ACC112 (cell line): ENCODE data around the gene THUMPD3.

Experiments
- H2AFZ ChIP-seq: fragments of 200-600 bp; sonication (generic); one replicate; pipeline ENCODE4 v1.6.0; 2017; ENCODE audit warnings: antibody characterized with exemption, low read length; ENCODE audit not compliant: unreplicated experiment
- H3K27ac ChIP-seq: fragments of 200-600 bp; sonication (generic); 2 replicates; pipeline ENCODE4 v1.5.1; 2014; ENCODE audit warnings: low read depth, mild to moderate bottlenecking, antibody characterized with exemption, low read length, moderate library complexity
- H3K27me3 ChIP-seq: fragments of 200-600 bp; sonication (generic); 2 replicates; pipeline ENCODE4 v1.6.1; 2014; ENCODE audit warnings: mild to moderate bottlenecking, antibody characterized with exemption, low read length, moderate library complexity, mixed read lengths; ENCODE audit not compliant: insufficient read depth
- H3K36me3 ChIP-seq: fragments of 200-600 bp; sonication (generic); 2 replicates; pipeline ENCODE4 v1.6.1; 2016; ENCODE audit warnings: mild to moderate bottlenecking, antibody characterized with exemption, low read length, moderate library complexity, mixed read lengths; ENCODE audit not compliant: insufficient read depth
- H3K4me1 ChIP-seq: fragments of 200-600 bp; sonication (generic); one replicate; pipeline ENCODE4 v1.6.1; 2016; ENCODE audit warnings: low read length, mixed read lengths; ENCODE audit not compliant: insufficient read depth, unreplicated experiment, control insufficient read depth
- H3K4me3 ChIP-seq: fragments of 200-600 bp; sonication (generic); 2 replicates; pipeline ENCODE4 v1.5.1; 2014; ENCODE audit warnings: mild to moderate bottlenecking, low read depth, low read length
- H3K79me2 ChIP-seq: fragments of 200-600 bp; sonication (generic); one replicate; pipeline ENCODE4 v1.6.0; 2016; ENCODE audit warnings: low read length; ENCODE audit not compliant: control insufficient read depth, unreplicated experiment, insufficient read depth

The THUMPD3 gene

DNA sequence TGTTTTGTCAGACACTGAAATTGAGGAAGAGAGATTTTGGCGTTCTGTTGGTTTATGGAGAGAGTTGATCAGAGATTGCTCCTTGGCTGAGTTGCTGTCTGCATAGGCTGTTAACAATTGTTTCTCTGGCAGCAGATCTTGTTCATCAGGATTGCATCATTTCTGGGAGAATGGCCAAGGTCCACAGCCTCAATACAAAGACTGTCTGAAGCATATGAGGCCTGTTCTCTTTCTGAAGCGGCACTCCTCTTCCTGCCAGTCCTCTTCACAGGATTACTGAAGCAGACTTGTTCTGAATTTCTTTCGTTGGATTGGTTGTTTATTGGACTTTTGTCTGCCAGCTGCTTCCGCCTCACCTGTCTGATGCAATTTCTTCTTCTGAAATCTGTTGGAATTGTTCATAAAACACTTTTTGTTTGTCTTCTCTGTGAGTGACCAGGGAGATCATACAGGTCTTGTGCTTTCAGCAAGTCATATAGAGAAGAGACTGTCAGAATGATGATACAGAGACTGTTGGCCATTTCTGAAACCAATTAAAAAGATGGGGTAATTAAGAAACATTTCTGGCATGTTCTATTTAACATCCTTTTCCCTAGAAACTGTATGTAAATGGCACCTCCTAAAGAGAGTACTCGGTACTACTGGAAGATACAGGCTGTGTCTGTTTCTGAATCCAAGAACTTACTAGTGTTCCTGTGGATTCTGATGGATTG, 60.0 kb downstream of the THUMPD3 start:
- no peaks in the 10 kb centered on the region for H3K27me3 ChIP-seq
- H3K27ac ChIP-seq: peak overlapping the region; percentile 90
- peaks cover 10% of the 10 kb centered on the region for H3K36me3 ChIP-seq
- H3K4me1 ChIP-seq: peaks cover 57% of the 10 kb centered on the region
- H2AFZ ChIP-seq: no peak overlapping the region
- peak overlapping the region; percentile 62 for H3K4me3 ChIP-seq
- peaks cover 96% of the 10 kb centered on the region for H3K79me2 ChIP-seq

DNA sequence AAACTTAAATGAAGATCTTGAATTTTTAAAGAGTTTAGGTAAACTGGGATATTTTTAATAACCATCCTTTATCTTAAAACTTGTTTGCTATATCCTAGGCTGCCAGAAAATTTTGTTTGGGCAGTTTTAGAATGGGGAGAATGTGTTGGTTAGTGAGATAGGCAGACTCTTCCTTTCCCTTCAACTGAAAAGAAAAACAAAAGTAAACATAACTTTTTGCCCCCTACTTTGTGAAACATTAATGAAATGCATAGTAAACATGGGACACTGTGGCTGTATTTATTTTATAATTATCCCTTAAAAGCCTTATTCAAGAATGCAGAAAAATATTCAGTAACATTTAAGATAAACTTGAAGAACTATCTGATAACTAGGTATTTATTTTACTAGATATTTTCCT, 65.6 kb downstream of the THUMPD3 start:
- H3K79me2 ChIP-seq: peaks cover 93% of the 10 kb centered on the region
- H2AFZ ChIP-seq: no peak overlapping the region
- H3K27me3 ChIP-seq: no peaks in the 10 kb centered on the region
- no peak overlapping the region for H3K4me3 ChIP-seq
- no peak overlapping the region for H3K27ac ChIP-seq
- H3K4me1 ChIP-seq: peaks cover 34% of the 10 kb centered on the region
- peaks cover 63% of the 10 kb centered on the region for H3K36me3 ChIP-seq

DNA sequence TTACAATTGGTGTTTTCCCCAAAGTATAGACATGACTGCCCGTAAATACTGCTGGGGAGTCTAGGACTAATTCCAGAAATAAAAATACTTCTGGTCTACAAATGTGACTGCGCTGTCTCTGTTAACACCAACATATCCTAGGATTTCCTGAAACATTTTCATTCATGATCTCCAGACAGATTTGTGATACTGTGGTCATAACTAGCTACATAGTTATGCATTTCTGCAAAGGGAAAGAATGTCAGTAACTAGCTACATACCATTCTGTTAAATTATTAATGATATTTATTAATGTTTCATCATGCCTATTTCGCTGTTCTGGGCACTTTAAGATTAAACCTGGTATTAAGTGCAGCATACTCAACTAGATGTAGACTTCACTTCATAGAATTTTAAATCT, 67.9 kb downstream of the THUMPD3 start:
- H3K27ac ChIP-seq: no peak overlapping the region
- no peaks in the 10 kb centered on the region for H3K27me3 ChIP-seq
- H3K4me3 ChIP-seq: no peak overlapping the region
- H3K4me1 ChIP-seq: peaks cover 12% of the 10 kb centered on the region
- H3K36me3 ChIP-seq: peaks cover 80% of the 10 kb centered on the region
- H3K79me2 ChIP-seq: peaks cover 91% of the 10 kb centered on the region
- no peak overlapping the region for H2AFZ ChIP-seq

DNA sequence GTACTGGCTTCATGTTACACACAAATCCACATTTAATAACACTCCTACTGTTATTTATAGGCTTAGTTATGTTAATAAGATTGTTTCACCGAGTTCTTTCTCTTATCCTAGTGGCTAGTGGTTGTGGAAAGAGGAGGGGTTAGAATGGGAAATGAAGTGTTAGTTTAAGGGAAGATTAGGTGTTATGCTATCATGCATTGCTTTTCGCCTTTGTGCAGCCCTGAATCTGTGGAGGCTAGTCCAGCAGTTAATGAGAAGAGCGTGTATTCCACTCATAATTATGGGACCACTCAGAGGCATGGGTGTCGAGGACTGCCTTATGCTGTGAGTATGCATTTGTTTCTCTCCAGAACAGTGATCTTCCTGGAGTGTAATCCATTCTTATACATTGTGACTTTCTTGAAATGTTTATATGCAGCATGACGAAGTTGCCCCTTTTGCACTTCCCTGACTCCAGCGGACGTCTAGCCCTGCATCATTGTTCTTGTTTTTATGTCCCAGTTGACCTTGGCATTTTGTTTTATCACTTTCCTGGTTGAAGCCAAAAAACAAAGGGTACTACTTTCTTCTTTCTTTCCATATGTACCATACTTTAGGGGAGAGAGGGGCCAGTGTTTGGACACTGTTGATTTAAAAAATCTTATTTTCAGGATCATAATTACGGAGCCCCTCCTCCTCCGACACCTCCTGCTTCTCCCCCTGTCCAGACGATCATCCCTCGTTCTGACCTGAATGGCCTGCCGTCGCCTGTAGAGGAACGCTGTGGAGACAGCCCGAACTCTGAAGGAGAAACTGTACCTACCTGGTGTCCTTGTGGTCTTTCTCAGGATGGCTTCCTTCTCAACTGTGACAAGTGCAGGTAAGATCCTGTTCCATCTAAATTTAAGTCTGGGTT, 71.0 kb downstream of the THUMPD3 start:
- Histone ChIP-seq H3K79me2 (peaks cover 80% of the 10 kb centered on the region), H3K27me3 (no peaks in the 10 kb centered on the region), H2AFZ (no peak overlapping the region), H3K4me3 (no peak overlapping the region), H3K4me1 (peaks cover under 1% of the 10 kb centered on the region), H3K27ac (no peak overlapping the region), H3K36me3 (peaks cover 78% of the 10 kb centered on the region)

DNA sequence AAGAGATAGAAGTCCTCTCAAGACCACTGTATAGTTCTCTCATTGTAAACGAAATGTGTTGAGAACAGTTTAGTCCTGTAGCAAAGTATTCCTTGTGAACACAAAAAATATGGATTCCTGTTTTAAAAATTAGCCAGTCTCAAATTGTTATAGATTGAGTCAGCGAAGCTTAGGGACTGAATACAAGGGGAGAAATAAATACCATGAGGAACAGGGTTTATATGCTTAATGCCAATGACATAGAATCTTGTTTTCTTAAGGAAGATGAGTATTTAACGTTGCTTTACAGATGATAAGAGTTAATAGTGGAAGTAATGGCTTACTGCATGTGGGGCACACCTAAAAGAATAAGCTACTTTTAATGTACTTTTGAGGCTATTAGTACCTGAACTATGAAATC, 72.5 kb downstream of the THUMPD3 start:
- Histone ChIP-seq H3K4me3 (no peak overlapping the region), H3K27ac (no peak overlapping the region), H3K27me3 (no peaks in the 10 kb centered on the region), H3K79me2 (peaks cover 81% of the 10 kb centered on the region), H2AFZ (no peak overlapping the region), H3K4me1 (peaks cover 5% of the 10 kb centered on the region), H3K36me3 (peaks cover 72% of the 10 kb centered on the region)
